ENCODE measurements around the gene UBE4B. TPM values are rescaled to one million over a fixed set of nuclear protein-coding genes. Genes with fewer than 3 reads are reported as not detected.
"Not testable (repeated sequence)": the region's sequence is repeated elsewhere in the genome, so short reads cannot be mapped to it uniquely, and the experiment has no call there.

UBE4B gene
- total RNA-seq, 1 donor from 2014 or later: 80.3 TPM

DNA sequence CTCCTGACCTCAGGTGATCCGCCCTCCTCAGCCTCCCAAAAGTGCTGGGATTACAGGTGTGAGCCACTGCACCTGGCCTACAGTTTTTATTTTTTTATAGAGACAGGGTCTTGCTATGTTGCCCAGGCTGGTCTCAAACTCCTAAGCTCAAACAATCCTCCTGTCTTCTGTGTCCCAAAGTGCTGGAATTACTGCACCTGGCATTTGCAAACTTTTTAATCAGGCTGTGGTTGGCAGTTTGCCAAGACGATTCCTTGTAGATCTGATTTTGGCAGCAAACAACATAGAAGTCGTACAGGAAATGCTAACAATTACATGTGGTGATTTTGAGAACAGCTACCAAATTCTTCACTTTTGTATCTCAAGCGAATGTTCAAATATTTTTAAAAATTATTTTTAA is 25.6 kb upstream of the UBE4B start:
- TF ChIP-seq, protein P1, sequence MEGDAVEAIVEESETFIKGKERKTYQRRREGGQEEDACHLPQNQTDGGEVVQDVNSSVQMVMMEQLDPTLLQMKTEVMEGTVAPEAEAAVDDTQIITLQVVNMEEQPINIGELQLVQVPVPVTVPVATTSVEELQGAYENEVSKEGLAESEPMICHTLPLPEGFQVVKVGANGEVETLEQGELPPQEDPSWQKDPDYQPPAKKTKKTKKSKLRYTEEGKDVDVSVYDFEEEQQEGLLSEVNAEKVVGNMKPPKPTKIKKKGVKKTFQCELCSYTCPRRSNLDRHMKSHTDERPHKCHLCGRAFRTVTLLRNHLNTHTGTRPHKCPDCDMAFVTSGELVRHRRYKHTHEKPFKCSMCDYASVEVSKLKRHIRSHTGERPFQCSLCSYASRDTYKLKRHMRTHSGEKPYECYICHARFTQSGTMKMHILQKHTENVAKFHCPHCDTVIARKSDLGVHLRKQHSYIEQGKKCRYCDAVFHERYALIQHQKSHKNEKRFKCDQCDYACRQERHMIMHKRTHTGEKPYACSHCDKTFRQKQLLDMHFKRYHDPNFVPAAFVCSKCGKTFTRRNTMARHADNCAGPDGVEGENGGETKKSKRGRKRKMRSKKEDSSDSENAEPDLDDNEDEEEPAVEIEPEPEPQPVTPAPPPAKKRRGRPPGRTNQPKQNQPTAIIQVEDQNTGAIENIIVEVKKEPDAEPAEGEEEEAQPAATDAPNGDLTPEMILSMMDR (IDR thresholded peaks at IDR 0.05; ENCODE audit: borderline replicate concordance): no peak
- Histone ChIP-seq H3K36me3 (peaks cover 18% of the 10 kb centered on the region), H3K27me3 (ENCODE audit: low read depth) (no peaks in the 10 kb centered on the region), H3K9me3 (replicated peaks) (no peaks in the 10 kb centered on the region), H3K4me1 (peaks cover 11% of the 10 kb centered on the region), H3K4me3 (no peak overlapping the region), H3K27ac (replicated peaks) (peak overlapping the region; percentile 40)
- intact Hi-C loops (cut with micrococcal nuclease): no loop called here
- no peak for DNase-seq

DNA sequence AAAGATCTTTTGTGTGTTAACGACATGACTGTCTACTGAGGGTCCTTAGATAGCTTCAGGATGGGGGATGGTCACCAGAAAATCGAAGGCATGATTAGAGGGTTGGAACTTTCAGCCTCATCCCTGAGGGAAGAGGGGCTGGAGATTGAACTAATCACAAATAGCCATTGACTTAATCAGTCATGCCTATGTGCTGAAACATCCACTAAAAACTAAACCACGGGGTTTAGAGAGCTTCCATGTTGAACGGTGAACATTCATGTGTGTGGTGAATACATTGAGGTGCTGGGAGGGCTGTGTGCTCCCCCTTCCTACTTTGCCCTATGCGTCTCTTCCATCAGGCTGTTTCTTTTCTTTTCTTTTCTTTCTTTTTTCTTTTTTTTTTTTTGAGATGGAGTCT is 18.7 kb upstream of the UBE4B start:
- intact Hi-C loops (cut with micrococcal nuclease): no loop called here
- no peaks in the 10 kb centered on the region for H3K9me3 ChIP-seq (replicated peaks)
- TF ChIP-seq, protein P1 (IDR thresholded peaks at IDR 0.05; ENCODE audit: borderline replicate concordance): no peak
- DNase-seq: no peak
- H3K36me3 ChIP-seq: peaks cover 6% of the 10 kb centered on the region
- H3K27ac ChIP-seq (replicated peaks): no peak overlapping the region
- H3K4me1 ChIP-seq: peaks cover 10% of the 10 kb centered on the region
- no peak overlapping the region for H3K4me3 ChIP-seq
- H3K27me3 ChIP-seq (ENCODE audit: low read depth): no peaks in the 10 kb centered on the region

DNA sequence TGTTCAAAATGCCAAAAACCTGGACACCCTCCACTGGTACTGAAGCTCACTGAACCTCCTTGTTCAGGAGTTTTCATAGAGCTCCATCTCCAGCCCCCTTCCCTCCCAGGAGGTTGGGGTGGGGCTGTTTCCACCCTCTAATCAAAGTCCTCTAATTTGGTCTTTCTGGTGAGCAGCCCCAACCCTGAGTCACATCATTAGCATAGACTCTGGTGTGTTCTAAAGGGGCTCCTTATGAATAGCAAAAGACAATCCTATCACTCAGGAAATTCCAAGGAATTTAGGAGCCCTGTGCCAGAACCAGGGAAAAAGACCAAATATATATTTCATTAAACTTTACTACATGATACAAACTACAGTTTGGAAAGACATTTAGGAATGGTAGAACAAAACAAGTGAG is 13.2 kb upstream of the UBE4B start:
- Histone ChIP-seq H3K9me3 (replicated peaks) (no peaks in the 10 kb centered on the region), H3K4me1 (peaks cover 10% of the 10 kb centered on the region), H3K4me3 (no peak overlapping the region), H3K36me3 (no peaks in the 10 kb centered on the region), H3K27me3 (ENCODE audit: low read depth) (no peaks in the 10 kb centered on the region), H3K27ac (replicated peaks) (no peak overlapping the region)
- TF ChIP-seq, protein P1 (IDR thresholded peaks at IDR 0.05; ENCODE audit: borderline replicate concordance): no peak
- no peak for DNase-seq
- intact Hi-C loops (cut with micrococcal nuclease): no loop called here

DNA sequence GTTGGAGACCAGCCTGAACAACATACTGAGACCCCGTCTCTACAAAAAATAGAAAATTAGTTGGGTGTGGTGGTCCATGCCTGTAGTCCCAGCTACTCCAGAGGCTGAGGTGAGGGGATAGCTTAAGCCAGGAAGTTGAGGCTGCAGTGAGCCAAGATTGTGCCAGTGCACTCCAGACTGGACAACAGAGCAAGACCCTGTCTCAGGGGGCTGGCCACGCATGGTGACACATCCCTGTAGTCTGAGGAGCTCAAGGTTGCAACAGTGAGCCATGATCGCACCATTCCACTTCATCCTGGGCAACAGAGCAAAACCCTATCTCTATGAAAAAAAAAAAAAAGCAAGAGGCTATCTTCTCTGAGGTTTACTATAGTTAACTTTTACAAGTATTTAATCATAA is 12.7 kb upstream of the UBE4B start:
- H3K4me3 ChIP-seq: no peak overlapping the region
- H3K27ac ChIP-seq (replicated peaks): no peak overlapping the region
- DNase-seq: no peak
- no peaks in the 10 kb centered on the region for H3K36me3 ChIP-seq
- peaks cover under 1% of the 10 kb centered on the region for H3K9me3 ChIP-seq (replicated peaks)
- intact Hi-C loops (cut with micrococcal nuclease): no loop called here
- H3K4me1 ChIP-seq: peaks cover 10% of the 10 kb centered on the region
- TF ChIP-seq, protein P1 (IDR thresholded peaks at IDR 0.05; ENCODE audit: borderline replicate concordance): no peak
- no peaks in the 10 kb centered on the region for H3K27me3 ChIP-seq (ENCODE audit: low read depth)

DNA sequence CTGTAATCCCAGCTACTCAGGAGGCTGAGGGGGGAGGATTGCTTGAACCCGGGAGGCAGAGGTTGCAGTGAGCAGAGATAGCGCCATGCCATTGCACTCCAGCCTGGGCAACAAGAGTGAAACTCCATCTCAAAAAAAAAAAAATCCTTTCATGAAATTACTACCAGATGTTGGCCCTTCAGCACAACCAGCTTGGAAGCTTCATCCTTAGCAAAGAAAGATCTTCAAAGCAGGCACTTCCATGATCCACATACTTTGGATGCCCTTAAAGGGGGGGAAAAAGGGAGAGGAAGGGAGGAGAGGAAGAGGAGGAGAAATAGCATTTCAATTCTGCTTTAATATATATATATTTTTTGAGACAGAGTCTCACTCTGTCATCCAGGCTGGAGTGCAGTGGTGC is 12.1 kb upstream of the UBE4B start:
- intact Hi-C loops (cut with micrococcal nuclease); DNase-seq; H3K27me3 ChIP-seq (ENCODE audit: low read depth); H3K4me1 ChIP-seq; H3K4me3 ChIP-seq; H3K9me3 ChIP-seq (replicated peaks); H3K36me3 ChIP-seq; H3K27ac ChIP-seq (replicated peaks): not testable (repeated sequence)

DNA sequence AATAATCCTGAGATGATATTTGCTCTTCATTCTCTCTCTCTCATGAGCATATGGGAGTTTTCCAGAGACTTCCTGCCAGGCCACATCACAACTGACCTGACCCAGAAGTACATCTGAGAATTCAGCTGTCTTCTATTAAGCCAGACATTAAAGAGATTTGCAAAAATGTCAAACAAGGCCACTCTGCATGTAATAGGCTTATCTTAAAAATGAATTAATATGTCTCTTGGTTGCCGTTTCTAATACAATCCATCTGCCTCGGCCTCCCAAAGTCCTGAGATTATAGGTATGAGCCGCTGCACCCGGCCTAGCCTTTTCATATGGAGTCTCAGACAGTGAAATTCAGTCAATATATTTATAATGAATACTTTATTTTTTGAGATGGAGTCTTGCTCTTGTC is 10.8 kb upstream of the UBE4B start:
- DNase-seq; H3K27ac ChIP-seq (replicated peaks); H3K9me3 ChIP-seq (replicated peaks); H3K27me3 ChIP-seq (ENCODE audit: low read depth); H3K4me1 ChIP-seq; H3K4me3 ChIP-seq; intact Hi-C loops (cut with micrococcal nuclease); H3K36me3 ChIP-seq: not testable (repeated sequence)

DNA sequence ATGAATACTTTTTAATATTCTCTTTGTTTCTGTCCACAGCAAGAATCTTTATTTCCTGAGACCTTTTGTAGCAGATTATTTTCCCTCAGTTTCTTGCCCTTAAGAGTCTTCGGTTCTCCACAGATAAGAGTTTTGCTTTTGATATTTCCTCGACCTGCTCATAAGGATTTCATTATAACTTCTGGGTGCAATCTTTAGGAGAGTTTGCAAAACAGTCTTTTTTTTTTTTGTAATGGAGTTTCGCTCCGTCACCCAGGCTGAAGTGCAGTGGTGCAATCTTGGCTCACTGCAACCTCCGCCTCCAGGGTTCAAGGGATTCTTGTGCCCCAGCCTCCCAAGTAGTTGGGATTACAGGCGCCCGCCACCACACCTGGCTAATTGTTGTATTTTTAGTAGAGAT is 10.1 kb upstream of the UBE4B start:
- TF ChIP-seq, protein P1 (IDR thresholded peaks at IDR 0.05; ENCODE audit: borderline replicate concordance): no peak
- intact Hi-C loops (cut with micrococcal nuclease): no loop called here
- Histone ChIP-seq H3K27ac (replicated peaks) (no peak overlapping the region), H3K4me1 (no peaks in the 10 kb centered on the region), H3K36me3 (no peaks in the 10 kb centered on the region), H3K27me3 (ENCODE audit: low read depth) (no peaks in the 10 kb centered on the region), H3K4me3 (no peak overlapping the region), H3K9me3 (replicated peaks) (peaks cover 8% of the 10 kb centered on the region)
- no peak for DNase-seq
